A204.1 (cell line): ENCODE results near the gene FGD4.
A peak's percentile ranks its signal among the peaks of the same experiment; 100 is the strongest.

Source experiments
- FAIRE-seq: peaks from 2 replicates; lab custom pipeline; 2012; peaks lifted over from hg19 to GRCh38; lab: Jason Lieb, UNC

Gene FGD4

DNA sequence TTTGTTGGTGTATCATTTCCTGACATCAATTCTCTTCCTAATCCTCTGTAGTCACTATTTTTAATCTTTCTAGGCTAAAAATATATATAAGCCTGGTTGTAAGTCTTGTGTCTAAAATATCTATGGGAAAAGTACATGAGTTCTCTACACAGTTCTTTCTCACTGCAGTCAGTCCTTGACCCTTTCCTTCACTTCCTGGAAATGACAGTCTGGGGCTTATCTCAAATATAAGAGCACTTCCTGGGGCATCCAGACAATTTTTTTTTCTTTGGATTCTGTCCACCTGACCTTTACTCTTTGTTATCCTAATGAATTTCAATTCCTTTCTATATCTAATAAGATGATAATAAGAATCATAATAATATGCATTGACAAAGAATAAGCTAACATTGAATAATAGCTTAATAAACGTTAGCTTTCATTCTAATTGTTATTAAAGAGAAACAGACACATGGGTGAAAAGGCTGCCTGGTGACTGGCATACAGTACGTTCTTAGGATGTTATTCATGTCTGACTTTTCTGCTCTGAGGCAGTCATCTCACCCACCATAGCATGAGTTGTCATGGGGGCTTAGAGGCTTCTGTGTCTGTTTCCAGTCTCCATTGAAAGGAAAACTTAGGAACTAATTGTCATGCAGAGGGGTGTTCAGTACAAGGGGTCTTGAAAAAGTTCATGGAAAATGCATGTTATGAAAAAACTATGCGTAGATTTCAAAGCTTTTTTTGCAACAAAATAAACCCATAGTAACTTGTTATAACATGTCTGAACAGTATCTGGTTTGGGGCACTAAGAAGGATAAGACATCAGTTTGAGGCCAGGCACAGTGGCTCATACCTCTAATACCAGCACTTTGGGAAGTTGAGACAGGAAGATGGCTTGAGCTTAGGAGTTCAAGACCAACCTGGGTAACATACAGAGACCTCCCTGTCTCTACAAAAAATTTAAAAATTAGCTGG is 213.6 kb downstream of the FGD4 start:
- no peak for FAIRE-seq

DNA sequence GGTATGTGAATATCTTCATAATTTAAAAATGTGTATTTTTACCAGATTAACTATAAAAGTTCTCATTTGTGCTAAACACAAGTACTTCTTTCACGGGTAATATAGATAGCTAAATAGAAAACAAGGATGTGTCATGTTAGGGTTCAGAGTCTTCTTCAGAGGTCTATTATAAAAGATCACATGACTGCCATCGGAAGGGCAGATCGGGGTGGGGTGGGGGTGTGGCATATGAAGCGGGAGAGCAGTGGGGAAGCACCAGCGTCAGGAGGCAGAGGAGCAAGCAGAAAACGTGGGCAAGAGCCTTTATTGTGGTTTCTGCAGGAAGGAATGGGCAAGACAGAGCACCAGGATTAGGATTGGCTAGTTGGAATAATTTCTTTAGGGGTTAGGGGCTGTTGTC is 216.1 kb downstream of the FGD4 start:
- no peak for FAIRE-seq

DNA sequence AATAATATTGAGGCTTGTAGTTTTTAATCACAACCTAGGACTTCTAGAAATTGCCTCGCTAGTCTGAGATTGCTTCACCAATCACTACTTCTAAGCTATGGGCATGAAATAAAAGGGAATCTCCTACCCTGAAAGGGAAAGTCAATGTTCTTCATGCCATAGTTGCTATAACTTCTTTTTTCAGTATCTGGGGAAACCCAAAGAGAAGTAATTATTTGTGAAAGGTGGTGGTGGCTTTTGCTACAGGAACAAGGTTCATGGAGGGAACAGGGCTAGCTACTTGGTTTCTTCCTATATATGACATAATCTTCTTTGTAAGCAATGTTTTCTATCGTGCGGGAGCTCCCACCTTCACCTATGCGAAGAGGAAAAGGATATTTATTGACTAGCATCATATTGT is 218.2 kb downstream of the FGD4 start:
- no peak for FAIRE-seq

DNA sequence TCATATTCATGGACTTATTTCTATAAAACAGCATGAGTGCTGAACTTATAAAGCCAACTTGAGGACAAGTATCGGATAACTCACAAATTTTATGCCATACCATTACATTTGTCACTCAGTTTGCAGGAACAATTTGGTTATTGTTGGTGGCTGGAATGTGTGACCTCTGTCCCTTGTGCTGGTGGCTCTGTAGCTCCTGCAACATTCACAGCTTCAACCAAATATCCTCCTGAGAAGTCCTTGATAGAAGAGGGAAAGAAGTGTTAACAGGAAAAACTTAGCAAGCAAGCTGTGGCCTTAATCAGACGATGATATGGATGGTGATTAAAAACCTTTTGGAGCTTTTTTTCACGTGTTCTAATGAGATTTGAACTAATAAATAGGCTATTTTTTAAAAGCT is 218.8 kb downstream of the FGD4 start:
- FAIRE-seq: no peak

DNA sequence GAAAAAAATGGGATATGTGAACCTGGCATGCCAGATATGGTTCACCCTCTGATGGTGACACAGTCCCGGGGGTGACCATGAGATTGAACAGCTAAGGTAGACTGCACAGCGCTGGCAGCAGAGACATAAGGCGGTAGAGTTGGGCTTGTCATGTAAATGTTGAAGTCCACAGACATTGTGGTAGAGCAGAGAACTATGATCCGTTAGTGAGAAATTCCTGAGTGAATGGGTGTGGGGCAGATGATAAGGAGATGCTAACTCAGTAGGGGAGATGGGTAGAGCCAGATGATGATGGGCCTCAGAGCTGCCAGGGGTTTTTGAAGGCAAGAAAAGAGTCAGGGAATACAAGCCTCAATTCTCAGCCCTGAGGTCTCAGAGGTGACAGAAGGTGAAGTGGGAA is 228.6 kb downstream of the FGD4 start:
- FAIRE-seq: no peak

DNA sequence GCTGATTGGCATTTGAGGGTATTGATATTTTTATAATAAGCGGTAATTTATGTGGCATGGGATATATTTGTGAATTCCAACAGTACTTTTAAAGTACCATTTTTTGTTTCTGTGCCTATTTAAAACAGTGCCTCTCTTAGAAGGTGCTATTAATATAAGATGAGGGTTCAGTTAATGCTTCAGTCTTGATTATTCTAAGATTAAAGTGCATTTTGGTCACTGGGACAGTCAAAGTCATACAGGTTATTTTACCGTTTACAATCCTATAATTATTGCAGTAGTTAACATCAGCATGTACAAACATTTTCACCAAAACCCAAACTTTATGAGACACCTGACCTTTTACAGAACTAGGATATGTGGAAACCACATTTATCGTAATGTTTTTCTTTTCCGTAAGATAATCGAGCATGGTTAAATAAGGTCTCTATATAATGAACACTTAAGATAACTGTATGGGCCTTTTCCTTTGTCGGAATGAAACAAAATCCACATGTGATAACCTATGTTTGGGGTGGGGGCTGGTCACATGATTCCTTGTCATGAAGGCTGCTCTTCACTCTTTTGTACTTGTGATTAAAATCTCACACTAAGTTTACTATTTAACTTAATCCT is 242.0 kb downstream of the FGD4 start:
- no peak for FAIRE-seq

DNA sequence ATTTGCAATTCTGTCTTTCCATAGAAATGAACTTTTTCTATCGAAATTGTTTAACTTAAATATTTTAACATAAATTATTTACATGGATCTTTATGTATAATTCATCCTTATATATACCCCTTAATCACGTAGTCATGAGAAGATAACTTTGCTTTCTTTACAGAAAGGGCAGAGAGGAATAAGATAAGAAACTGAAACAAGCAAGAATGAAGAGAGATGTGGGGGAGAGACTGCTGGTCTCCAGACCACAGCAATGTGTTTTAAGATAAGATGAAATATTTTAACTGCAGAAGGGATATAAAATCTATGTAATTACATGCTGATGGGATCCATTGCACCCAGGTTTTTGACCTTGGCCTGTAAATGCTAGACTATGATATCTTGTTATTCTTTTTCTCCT is 245.1 kb downstream of the FGD4 start:
- FAIRE-seq: no peak

DNA sequence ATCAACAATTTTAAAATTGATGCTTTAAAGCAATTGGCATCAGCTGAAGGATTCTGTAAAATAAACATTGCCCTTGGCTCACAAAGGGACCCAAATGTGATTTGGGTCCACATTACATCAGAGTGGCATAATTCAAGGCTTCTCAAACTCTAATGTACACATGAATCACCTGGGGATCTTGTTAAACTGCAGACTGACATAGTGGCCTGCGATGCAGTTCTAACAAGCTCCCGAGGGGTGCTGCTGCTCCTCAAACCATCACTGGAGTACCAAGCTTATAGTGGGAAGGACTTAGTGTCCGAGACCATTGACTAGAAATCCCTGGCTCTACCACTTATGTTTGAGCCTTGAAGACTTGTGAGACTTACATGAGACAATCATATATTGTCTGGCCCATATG is 247.9 kb downstream of the FGD4 start:
- FAIRE-seq: no peak

DNA sequence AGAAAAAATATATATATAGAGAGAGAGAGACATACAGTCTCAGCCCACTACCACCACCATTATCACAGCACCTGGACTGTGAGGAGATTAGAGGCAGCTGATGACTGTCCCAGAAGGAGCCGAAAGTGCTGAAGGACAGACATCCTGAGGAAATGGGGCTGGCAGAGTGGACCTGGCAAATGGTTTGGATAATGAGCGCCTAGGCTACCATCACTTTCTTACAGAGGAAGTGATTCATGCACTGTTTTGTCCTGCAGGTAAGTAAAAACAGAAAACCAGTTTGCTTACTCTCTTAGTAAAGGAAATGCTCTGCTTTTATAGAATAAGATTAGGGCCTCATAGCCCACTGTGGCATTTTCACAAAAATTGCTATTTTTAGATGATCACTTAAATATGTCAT is 251.2 kb downstream of the FGD4 start:
- FAIRE-seq: no peak

DNA sequence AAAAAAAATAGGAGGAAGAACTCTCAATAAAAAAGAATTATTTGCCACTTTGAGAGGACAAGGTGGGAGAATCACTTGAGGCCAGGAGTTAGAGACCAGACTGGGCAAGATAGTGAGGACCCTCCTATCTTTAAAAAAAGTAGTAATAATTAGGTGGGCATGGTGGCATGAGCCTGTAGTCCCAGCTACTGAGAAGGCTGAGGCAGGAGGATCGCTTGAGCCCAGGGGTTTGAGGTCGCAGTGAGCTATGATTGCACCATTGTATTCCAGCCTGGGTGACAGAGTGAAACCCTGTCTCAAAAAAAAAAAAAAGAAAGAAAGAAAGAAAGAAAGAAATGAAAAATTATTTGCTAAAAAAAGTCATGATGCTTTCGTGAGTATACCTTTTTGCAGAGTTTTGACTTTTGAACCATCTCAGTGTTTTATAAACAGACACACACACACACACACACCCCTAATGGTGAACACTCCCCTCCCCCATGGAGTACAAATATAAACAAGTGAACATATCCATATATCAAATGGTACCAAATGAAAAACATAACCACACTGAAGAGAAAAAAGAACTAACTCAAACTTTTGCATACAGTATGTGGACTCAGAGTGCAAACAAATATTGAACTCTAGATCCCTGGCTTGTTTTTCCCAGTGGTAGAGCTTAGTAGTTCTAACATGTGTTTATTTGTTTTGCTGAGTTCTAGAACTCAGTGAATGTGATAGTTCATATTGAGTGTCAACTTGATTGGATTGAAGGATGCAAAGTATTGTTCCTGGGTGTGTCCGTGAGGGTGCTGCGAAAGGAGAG is 252.0 kb downstream of the FGD4 start:
- FAIRE-seq: no peak

DNA sequence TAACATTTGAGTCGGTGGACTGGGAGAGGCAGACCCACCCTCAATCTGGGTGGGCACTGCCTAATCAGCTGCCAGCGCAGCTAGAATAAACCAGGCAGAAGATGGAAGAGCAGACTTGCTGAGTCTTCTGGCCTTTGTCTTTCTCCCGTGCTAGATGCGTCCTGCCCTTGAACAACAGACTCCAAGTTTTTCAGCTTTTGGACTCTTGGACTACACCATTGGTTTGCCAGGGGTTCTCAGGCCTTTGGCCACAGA is 252.5 kb downstream of the FGD4 start:
- FAIRE-seq: no peak

DNA sequence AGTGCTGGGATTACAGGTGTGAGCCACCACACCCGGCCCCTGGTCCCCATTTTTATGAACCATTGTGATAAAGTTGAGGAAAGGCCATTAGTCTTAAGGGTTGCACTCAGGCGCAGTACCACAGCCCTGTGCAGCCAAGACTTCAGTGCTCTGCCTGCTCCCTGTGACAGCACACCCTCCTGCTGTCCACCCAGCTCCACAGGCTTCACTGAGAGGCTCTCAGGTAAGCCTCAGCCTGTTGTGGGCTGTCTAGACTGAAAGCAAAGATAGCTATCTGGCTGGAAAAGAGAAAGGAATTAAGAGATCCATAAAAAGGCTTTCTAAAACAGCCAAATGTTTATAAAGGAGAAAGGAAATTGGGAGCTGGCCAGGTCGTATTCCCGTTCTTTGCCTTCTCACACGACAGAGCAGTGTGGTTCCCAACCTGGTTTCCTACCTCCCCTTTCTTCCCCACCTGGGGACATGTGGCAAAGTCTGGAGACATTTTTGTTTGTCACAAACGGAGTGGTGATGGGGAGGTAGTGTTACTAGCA is 260.6 kb downstream of the FGD4 start:
- FAIRE-seq: no peak

DNA sequence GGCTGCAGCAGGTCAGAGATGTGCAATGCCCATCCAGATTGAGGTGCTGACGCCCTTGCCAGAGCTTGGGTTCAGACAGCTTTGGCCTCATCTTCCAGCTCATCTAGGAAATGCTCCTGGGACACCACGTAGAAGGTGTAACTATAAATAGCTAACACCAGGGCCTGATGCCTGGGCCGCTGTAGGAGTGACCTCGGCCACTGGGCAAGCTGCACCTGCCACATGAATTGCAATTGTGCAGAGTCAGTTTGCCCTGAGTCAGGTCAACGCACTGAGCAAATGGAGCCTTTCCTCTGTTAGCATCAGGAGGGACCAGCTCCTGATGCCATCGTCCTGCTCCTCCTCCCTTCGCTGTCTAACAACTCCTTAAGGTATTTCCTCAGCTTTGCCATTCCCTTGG is 262.3 kb downstream of the FGD4 start:
- FAIRE-seq: no peak

DNA sequence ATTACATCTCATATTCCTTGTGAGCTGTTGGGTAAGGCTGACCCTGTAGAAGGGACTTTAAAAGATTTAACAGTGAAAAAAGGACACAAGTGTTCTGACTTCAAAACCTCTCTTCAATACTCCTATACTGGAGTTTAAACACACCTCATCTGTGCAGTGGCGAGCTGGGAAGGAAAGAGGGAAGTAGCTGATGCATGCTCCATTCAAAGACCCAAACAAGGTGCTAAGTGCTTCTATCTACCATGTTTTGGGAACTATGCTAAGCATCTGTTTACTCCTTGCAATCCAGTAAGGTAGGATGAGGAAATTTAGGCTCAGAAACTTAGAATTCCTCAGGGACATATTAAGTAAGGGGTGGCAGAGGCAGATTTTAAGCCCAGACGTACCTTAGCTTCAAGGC is 263.3 kb downstream of the FGD4 start:
- FAIRE-seq: no peak

DNA sequence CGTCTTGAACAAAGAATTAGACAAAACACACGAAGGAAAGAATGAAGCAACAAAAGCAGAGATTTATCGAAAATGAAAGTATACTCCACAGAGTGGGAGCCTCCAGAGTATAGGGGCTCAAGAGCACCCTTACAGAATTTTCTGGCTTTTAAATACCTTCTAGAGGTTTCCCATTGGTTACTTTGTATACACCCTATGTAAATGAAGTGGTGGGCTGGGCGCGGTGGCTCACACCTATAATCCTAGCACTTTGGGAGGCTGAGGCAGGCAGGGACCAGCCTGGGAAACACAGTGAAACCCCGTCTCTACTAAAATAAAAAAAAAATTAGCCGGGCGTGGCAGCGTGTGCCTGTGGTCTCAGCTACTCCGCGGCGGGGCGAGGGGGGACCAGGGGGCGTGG is 266.7 kb downstream of the FGD4 start:
- no peak for FAIRE-seq

DNA sequence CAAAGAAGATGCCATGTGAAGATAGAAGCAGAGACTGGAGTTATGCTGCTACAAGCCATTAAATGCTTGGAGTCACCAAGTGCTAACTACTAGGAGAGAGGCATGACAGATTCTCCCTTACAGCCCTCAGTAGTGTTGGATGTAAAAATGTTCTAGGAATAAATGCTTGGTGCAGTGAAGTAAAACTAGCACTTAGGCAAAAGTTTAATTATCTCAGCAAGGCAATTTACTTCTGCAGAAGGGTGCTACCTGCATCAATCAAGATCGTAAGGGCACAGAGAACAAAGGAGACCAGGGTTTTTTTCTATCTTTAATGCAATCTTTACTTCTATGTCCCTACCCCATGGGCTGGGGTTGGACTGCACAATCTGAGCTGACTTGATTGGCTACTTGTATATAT is 270.2 kb downstream of the FGD4 start:
- no peak for FAIRE-seq

DNA sequence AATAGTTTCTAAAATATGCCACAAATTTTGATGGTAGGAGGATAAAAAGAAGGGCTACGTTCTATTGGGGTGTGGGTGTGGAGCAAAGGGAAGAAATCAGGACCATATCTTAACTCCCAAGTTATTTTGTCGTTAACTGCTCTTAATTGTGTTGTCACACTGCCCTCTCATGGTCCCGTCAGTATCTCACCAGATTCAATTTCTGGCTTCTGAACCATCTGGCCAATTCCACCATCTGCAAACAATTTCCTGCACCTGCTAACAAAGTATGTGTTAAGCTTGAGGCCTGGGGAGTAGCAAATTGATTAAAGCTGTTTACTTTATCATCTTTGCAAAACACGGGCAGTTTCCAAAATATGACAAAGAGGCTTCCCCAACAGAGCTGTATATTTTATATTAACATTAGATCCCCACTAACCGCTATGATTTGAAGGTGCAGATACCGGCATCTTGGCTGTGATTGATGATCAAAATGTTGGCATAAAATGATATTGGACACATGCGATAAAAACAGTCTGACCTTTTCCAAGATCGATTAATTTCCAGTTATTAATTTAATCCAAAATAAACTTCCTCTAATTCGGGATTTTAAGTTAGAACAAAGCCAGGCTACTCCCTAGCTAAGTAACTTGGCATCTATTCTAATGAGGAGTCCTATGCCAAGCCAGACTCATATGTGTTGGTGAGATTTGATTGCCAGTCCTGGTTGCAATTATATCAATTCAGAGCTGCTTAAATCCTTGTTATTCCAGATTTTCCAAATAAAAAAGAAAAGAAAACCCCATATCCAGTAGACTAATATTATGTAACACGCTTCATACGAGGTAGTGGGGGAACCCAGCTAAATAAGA is 272.8 kb downstream of the FGD4 start:
- peak; percentile 97 for FAIRE-seq

DNA sequence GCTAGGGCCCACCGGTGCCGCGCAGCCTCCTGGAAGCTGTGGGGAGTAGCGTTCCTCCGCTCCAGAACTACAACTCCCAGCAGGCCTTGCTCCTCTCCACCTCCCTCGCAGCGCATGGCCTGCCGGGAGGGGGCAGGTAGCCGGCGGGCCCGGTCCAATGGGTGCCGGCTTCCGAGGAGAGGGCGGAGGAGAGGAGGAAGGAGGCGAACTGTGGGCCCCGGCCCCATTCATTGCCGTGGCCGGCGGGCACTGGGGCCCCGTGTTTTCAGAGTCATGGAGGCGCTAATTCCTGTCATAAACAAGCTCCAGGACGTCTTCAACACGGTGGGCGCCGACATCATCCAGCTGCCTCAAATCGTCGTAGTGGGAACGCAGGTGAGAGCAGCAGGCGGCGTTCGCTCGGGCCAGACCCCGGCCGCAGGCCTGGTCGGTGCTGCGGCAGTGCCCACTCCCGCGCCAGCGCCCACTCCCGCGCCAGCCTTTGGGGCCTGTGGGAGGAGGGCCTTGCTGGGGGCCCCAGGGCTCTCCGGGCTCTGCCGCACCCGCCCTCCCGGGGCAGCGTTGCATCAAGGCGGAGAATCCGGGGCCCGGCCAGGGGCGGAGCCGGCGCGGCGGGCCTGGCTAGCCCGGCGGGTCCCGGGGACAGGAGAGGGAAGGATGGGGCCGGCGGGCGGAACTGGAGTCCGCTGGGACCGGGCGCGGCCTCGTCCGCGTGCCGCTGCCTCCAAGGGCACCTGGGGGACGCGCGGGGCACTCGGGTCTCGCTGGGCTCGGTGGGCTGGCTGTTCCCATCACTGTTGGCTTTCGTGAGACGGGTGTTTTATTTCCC is 279.9 kb downstream of the FGD4 start, which contains the start of gene DNM1L:
Gene DNM1L (plus strand): TSS at position 211 of the 829 bp plus-strand sequence. CDS start 63 bp downstream, at position 274.
- peak; percentile 85 for FAIRE-seq

DNA sequence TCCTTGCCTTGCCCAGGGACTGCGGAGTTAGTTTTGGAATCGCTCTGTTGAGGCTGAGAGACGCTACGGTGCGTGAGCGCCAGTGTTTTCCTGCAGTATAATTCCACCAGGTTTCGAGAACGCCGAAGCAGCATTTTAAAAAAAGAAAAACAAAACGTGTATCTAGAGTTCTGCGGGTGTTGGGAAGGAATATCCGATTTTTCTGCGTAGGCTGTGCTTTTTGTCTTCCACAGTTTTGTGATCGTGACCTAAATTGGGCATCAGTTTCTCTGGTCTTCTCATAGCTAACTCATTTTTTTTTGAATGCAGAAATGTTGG is 280.5 kb downstream of the FGD4 start:
- FAIRE-seq: no peak

DNA sequence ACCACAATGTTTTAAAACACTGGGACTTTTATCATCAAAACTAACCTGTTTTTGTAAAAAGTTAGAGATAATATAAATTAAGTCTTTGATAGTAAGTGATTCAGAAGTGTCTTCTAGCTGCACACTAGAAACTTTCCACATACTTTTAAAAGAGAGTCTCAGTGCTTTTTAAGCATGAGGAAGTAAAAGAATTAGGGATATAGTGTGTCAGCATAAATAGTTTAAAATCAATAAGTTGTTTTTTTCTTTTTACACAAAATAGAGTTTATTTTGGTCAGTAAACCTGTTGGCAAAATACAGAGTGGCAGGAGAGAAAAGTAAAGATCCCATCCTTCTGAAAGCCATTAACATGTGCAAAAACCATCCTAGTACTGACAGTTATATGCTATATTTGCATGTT is 281.4 kb downstream of the FGD4 start:
- FAIRE-seq: no peak

DNA sequence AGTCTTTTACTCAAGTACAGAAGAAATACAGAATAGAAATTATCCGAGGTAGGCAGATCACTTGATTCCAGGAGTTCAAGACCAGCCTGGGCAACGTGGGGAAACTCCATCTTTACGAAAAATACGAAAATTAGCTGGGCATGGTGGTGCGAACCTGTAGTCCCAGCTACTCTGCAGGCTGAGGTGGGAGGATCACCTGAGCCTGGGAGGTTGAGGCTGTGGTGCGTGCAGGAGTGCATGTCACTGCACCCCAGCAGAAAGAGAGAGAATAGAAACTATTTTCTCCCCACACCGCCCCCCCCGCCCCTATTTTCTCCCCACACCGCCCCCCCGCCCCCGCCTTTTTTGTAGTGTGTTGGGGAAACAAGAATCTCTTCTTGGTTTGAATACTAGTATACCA is 281.9 kb downstream of the FGD4 start:
- no peak for FAIRE-seq
